ENCODE measurements around the gene RASGRP3.

RASGRP3 gene

DNA sequence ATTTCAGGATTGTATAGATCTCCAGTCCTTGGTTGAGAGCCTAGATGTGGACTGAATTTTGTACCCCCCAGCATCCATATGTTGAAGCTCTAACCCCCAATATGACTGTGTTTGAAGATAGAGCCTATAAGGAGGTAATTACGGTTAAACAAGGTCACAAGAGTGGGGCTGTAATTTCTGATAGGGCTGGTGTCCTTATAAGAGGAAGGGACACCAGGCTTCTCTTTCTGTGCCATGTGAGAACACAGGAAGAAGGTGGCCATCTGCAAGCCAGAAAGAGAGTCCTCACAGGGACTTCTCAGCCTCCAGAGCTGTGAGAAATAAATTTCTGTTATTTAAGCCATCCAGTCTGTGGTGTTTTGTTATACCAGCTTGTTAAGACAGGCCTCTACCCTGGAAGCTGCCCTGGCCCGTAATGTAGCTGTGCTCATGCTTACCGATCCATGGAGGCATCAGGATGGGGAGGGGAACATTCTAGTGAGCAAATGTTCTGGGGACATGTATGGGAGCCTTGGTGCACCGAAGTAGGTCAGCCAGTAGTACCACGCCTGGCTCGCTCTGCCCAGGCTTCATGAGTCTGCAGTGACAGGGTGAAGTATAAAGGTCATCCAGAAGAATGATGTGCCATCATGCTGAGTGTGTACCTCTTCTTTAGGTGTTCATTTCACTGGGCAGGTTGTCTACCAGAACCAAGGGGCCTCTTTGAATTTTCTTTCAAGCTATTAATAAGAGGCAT is 16.1 kb downstream of the RASGRP3 start:
- DNase-seq (ENCODE audit: low read depth), result no peak

GRCh38 chr2:33494155-33494779 is 17.8 kb downstream of the RASGRP3 start:
- DNase-seq (ENCODE audit: low read depth), result no peak

DNA sequence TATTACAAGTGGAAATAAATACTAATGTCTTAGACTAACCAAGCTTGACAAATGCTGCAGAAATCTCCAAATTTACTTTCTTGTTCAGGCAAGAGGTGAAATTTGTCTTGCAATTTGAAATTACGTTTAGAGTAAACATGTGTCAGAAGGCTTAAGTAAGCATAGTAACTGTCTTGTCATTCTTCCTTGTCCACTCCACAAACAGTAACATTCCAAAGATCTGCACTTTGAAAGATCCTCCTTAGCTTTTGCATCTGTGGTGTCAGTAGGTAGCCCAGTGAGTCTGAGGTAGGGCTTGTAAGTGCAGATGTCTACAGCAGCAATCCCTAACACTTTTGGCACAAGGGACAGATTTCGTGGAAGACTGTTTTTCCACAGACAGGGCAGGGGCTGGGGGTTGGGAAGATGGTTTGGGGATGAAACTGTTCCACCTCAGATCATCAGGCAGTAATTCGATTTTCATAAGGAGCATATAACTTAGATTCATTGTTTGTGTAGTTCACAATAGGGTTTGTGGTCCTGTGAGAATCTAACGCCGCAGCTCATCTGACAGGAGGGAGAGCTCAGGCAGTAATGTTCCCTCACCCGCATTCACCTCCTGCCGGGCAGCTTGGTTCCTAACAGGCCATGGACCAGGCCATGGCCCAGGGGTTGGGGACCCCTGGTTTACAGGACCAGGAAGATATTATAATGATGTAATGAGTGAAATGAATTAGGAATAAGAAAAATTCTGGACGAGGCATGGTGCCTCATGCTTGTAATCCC is 18.6 kb downstream of the RASGRP3 start:
- no peak for DNase-seq (ENCODE audit: low read depth)

GRCh38 chr2:33495683-33496082 is 19.2 kb downstream of the RASGRP3 start:
- DNase-seq (ENCODE audit: low read depth), result no peak

DNA sequence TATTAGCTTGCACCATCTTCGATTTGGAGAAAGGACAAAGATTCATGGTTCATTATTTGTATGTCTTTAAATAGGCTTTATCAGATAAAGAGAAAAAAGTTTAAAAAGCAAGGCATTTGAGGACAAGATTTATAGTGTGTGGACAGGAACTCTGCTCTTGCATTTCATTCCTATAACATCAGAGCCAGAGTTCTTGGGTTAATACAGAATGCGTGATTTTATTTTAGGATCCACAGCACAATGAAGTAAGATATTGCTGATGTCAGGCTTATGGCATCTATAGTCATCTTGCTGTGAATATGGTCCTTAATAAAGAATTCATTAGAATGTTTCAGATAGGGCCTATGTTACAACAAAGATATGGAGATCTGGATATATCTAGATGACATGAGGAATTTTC is 19.7 kb downstream of the RASGRP3 start:
- DNase-seq (ENCODE audit: low read depth), result no peak

GRCh38 chr2:33496726-33497125 is 20.3 kb downstream of the RASGRP3 start:
- DNase-seq (ENCODE audit: low read depth), result no peak

DNA sequence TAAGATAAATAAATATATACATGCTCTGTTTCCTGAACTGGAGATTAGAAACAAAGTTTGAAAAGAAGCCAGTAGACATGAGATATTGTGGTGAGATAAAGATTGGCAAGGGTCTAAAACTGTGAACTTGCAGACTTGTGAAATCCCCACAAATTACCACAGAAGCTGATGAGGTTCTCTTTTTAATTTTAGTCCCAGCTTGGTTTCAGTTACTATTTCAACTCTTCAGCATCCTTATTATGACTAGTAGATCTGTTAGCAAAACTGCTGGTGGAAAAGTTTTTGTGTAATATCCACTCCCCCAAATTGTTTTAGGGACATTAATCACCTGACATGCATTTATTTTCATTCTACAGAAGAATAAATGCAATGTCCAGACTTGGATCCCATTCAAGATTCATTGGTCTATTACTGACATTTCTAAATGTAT is 20.8 kb downstream of the RASGRP3 start:
- no peak for DNase-seq (ENCODE audit: low read depth)

DNA sequence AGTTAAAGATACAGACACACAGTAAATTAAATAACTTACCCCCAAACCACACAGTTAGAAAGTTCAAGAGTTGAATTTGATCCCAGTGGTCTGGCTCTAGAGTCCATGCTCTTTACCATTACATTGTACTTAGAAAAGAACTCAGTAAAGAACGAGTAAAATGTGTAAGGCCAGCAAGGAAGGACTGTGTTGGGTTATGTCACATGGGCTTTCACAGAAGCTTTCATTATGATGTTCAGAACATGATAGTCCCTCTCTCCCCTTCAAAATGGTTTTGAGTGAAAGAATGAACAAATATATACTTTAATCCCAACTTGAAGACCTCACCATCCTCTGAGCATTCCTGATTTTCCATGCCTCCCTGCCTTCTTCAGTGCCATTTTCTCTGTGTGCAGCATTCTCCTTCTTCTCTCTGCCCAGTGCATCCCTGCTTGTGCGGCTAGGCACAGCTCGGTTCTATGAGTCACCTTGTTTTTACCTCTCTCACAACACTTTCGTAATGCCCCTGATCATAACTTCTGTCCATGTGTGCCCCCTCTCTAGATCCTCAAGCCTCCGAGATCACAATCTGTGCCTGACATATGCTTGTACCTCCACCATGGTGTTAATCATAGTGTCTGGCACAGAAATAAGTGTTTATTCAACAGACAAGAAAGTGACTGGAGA is 22.0 kb downstream of the RASGRP3 start:
- DNase-seq (ENCODE audit: low read depth), result no peak

- DNase-seq (ENCODE audit: low read depth), result no peak
Measured at GRCh38 chr2:33500177-33500576, 23.7 kb downstream of the RASGRP3 start.

DNA sequence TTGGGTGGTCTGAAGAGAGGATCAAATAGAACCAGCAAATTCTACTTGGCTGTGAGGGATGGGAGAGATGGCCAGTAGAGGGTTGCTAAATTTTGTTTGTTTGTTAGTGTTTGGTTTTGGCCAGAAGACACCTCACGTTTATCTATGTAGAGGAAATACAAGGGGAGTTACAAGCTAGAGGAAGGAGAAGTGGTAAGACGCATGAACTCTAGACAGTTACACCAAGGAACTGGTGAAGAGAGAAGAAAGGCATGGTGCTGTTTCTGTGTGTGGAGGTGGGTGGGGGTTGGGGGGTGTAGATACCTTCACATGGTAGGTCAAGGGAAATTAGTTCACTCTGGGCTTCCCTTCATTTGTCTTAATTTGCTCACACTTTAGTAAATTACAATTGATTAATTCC is 25.6 kb downstream of the RASGRP3 start:
- no peak for DNase-seq (ENCODE audit: low read depth)

- no peak for DNase-seq (ENCODE audit: low read depth)
Measured at GRCh38 chr2:33503002-33503401, 26.6 kb downstream of the RASGRP3 start.

GRCh38 chr2:33505966-33506365 is 29.5 kb downstream of the RASGRP3 start:
- no peak for DNase-seq (ENCODE audit: low read depth)

DNA sequence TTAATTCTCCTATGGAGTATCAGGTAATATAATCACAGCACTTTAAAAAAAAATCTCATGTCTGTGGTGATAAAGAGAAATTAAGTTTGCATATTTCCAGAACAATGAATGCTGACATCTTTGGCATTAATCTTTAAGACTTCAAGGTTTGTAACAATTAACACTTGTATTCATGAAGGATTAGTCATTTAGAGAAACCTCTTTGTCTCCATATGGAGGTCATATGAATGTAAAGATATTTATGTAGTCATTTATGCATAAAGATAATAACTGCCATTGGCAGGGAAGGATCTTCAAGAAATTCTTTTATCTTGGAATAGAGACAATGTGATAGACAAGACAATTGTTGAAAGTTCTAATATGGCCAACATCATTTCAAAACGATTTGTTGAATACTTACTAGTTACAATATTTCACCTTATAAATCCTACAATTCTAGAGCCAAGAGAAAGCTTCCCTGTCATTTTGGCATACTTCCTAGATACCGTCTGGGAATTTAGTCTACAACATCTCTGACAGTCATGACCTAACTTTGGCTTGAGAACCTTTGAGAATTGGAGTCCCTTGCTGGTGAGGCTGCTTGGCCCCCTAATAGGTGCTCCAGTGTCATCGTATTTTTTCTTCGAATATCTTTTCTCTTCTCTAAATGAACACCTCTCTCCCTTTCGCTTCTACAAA is 33.6 kb downstream of the RASGRP3 start:
- no peak for DNase-seq (ENCODE audit: low read depth)

GRCh38 chr2:33510586-33510968 is 34.1 kb downstream of the RASGRP3 start:
- no peak for DNase-seq (ENCODE audit: low read depth)

DNA sequence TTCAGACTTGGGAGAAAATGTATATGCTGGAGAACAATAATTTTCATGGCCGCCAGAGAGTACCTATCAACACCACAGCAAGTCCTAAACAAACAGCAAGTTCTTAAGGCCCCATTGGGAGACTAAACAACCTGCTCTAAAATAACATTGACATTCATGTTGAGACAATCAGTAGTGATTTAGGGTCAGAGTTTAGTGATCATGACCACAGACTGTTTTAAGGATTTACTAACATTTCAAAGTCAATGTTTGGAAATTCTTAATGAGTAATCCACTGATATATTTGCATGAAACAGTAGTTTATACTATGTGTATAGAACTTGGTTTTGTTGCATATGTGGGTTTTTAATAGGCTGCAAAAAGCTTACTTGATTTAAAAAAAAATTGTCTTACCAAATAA is 34.7 kb downstream of the RASGRP3 start:
- DNase-seq (ENCODE audit: low read depth), result no peak

DNA sequence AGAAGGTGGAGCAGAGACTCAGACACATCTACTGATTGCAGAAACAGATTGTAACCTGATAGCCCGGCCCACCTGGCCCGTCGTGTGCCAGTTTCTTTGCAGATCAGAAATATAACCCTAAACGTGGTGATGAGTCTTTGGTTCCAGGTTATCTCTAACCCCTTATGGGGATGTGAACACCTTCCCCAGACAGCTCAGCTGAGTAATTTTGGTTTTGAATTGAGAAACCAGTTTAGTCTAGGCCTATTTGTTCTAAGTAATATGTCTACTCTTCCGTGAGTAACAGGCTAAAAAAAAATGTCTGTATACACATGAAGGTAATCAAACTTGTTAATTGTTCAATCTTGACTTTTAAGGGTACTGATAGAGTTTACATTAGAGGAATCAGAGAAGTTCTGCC is 35.7 kb downstream of the RASGRP3 start:
- no peak for DNase-seq (ENCODE audit: low read depth)

DNA sequence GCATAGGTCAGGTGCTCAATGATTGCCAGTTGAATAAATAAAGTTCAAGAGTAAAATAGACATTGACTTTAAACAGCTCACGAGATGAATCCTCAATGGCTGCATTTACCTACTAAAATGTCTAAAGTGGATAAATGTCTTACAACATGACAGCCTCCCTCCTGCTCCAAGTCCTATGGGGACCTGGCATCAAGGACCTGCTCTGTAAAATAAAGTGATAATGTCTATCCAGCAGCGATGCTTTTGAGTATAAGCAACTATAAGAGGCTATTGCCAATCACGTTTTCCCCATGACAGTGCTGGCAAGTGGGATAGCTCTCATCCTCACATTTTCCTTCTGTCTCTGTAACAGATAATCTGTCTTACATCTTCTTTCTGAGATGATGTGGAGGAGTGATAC is 37.0 kb downstream of the RASGRP3 start:
- DNase-seq (ENCODE audit: low read depth), result no peak

GRCh38 chr2:33516456-33516995 is 40.1 kb downstream of the RASGRP3 start:
- DNase-seq (ENCODE audit: low read depth), result no peak

DNA sequence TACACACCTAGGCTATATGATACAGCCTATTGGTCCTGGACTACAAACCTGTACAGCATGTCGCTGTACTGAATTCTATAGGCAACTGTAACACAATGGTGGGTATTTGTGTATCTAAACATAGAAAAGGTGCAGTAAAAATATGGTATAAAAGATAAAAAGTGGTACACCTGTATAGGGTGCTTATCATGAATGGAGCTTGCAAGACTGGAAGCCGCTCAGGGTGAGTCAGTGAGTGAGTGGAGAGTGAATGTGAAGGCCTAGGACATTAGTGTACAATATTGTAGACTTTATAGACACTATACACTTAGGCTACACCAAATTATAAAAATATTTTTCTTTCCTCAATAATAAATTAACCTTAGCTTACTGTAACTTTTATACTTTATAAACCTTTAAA is 41.8 kb downstream of the RASGRP3 start:
- DNase-seq (ENCODE audit: low read depth), result no peak

- peak; percentile 61 for DNase-seq (ENCODE audit: low read depth)
Measured at GRCh38 chr2:33518929-33519328, 42.5 kb downstream of the RASGRP3 start.

- peak; percentile 87 for DNase-seq (ENCODE audit: low read depth)
Measured at GRCh38 chr2:33521791-33522281, 45.4 kb downstream of the RASGRP3 start.

- DNase-seq (ENCODE audit: low read depth), result no peak
Measured at GRCh38 chr2:33522576-33522975, 46.1 kb downstream of the RASGRP3 start.
